ENCODE results near the gene PPP6R1. TPM values are rescaled to one million over a fixed set of nuclear protein-coding genes. Genes with fewer than 3 reads are reported as not detected.

PPP6R1 gene
- total and polyA plus RNA-seq, 2 of the 13 experiments (the other 11 are each of a cell fraction or from before 2014, with no cell fraction given) = 25.8 to 54.0 TPM

DNA sequence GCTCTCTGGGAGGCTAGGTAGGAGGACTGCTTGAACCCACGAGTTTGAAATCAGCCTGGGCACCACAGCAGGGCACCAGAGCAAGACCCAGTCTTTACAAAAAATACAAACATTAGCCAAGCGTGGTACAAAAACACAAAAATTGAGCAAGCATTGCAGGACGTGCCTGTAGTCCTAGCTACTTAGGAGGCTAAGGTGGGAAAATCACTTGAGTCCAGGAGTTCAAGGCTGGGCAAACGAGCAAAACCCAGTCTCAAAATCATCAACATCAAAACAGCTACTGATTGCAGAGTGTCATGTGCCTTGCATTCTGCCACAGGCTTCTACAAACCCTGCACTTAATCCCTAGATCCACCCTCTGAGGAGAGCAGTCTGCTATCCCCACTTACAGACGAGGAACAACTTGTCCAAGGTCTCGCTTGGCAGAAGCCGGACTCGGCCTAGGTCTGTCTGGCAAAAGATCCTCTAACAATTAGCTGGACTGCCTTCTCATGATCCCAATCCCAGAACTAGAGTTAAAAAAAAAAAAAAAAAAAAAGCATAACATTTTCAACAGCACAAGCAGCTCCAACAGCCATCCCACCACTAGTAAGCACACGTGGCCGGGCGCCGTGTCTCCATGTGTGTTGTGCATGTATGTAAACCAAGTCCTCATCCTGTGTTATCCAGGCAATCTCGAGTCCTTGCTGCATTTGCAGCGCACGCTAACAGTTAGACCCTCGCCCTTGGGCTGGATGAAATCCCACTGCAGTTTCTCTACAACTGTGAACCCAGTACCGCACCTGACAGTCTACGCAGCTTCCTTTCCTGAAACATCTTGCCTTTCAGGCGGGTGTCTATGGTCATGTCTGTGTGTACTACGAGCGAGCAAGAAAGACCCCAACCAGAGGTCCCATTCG lies 2.0 kb downstream of the PPP6R1 start (continued):
- TF ChIP-seq, protein P1, sequence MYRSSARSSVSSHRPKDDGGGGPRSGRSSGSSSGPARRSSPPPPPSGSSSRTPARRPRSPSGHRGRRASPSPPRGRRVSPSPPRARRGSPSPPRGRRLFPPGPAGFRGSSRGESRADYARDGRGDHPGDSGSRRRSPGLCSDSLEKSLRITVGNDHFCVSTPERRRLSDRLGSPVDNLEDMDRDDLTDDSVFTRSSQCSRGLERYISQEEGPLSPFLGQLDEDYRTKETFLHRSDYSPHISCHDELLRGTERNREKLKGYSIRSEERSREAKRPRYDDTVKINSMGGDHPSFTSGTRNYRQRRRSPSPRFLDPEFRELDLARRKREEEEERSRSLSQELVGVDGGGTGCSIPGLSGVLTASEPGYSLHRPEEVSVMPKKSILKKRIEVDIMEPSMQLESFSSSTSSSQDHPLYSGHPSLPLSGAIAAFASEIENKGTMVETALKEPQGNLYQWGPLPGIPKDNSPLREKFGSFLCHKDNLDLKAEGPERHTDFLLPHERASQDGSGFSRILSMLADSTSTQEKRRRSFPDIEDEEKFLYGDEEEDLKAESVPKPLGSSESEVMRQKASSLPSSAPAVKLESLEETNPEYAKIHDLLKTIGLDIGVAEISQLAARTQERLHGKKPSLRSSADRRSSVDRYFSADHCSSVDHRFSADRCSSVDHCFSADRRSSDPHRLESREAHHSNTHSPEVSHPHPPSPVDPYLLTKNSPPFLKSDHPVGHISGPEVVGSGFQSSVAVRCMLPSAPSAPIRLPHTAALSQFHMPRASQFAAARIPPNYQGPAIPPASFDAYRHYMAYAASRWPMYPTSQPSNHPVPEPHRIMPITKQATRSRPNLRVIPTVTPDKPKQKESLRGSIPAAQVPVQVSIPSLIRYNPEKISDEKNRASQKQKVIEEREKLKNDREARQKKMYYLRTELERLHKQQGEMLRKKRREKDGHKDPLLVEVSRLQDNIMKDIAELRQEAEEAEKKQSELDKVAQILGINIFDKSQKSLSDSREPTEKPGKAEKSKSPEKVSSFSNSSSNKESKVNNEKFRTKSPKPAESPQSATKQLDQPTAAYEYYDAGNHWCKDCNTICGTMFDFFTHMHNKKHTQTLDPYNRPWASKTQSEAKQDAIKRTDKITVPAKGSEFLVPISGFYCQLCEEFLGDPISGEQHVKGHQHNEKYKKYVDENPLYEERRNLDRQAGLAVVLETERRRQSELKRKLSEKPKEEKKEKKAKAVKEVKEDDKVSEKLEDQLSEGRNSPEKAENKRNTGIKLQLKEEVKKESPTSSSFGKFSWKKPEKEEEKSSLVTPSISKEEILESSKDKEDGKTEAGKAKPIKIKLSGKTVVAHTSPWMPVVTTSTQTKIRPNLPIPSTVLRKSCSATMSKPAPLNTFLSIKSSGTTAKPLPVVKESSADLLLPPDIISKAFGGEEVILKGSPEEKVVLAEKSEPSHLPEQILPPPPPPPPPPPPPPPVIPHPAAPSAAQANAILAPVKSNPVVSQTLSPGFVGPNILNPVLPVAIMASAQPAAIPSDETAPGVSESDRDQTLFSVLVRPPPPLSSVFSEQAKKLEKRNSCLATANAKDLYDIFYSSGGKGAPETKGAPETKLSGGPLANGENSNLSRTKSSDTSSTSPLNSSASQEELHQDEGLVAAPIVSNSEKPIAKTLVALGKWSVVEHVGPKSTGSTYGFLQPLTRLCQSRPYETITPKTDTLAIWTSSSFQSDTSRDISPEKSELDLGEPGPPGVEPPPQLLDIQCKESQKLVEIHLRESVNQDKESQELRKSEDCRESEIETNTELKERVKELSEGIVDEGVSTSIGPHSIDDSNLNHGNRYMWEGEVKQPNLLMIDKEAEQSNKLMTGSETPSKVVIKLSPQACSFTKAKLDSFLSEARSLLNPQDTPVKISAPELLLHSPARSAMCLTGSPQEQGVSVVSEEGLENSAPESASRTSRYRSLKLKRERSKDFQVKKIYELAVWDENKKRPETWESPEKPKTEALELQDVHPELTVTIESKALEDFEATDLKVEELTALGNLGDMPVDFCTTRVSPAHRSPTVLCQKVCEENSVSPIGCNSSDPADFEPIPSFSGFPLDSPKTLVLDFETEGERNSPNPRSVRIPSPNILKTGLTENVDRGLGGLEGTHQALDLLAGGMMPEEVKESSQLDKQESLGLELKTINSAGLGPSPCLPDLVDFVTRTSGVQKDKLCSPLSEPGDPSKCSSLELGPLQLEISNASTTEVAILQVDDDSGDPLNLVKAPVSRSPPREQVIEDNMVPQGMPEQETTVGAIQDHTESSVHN (CRISPR knock-in tag; IDR thresholded peaks at IDR 0.05) = no peak
- TF ChIP-seq SYNCRIP (IDR thresholded peaks at IDR 0.05; ENCODE audit: insufficient read depth, low read depth, low read length) = no peak
- no peak for TF ChIP-seq DNMT3B (CRISPR knock-in tag; conservative IDR thresholded peaks at IDR 0.05)
- TF ChIP-seq SOX13 (IDR thresholded peaks at IDR 0.05) = no peak
- peak in 1 of 2 experiments; percentile 58; a peak in 1 of 4 replicates for TF ChIP-seq SOX13 (CRISPR knock-in tag; conservative IDR thresholded peaks at IDR 0.05 in 1 of 2, IDR thresholded peaks at IDR 0.05 in 1 of 2)
- TF ChIP-seq SAFB2 (CRISPR knock-in tag; IDR thresholded peaks at IDR 0.05; ENCODE audit: borderline replicate concordance, low read depth) = no peak
- TF ChIP-seq TEAD3 (CRISPR knock-in tag; optimal IDR thresholded peaks at IDR 0.05; ENCODE audit: borderline replicate concordance) = no peak
- TF ChIP-seq, protein P2, sequence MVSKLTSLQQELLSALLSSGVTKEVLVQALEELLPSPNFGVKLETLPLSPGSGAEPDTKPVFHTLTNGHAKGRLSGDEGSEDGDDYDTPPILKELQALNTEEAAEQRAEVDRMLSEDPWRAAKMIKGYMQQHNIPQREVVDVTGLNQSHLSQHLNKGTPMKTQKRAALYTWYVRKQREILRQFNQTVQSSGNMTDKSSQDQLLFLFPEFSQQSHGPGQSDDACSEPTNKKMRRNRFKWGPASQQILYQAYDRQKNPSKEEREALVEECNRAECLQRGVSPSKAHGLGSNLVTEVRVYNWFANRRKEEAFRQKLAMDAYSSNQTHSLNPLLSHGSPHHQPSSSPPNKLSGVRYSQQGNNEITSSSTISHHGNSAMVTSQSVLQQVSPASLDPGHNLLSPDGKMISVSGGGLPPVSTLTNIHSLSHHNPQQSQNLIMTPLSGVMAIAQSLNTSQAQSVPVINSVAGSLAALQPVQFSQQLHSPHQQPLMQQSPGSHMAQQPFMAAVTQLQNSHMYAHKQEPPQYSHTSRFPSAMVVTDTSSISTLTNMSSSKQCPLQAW (CRISPR knock-in tag; IDR thresholded peaks at IDR 0.05) = no peak
- TF ChIP-seq, protein P3, sequence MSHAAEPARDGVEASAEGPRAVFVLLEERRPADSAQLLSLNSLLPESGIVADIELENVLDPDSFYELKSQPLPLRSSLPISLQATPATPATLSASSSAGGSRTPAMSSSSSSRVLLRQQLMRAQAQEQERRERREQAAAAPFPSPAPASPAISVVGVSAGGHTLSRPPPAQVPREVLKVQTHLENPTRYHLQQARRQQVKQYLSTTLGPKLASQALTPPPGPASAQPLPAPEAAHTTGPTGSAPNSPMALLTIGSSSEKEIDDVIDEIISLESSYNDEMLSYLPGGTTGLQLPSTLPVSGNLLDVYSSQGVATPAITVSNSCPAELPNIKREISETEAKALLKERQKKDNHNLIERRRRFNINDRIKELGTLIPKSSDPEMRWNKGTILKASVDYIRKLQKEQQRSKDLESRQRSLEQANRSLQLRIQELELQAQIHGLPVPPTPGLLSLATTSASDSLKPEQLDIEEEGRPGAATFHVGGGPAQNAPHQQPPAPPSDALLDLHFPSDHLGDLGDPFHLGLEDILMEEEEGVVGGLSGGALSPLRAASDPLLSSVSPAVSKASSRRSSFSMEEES (CRISPR knock-in tag; IDR thresholded peaks at IDR 0.05) = peak; percentile 93
- TF ChIP-seq POLR2AphosphoS5 (IDR thresholded peaks at IDR 0.05; ENCODE audit: low read depth, low read length) = peak; percentile 63
- TF ChIP-seq, protein P4, sequence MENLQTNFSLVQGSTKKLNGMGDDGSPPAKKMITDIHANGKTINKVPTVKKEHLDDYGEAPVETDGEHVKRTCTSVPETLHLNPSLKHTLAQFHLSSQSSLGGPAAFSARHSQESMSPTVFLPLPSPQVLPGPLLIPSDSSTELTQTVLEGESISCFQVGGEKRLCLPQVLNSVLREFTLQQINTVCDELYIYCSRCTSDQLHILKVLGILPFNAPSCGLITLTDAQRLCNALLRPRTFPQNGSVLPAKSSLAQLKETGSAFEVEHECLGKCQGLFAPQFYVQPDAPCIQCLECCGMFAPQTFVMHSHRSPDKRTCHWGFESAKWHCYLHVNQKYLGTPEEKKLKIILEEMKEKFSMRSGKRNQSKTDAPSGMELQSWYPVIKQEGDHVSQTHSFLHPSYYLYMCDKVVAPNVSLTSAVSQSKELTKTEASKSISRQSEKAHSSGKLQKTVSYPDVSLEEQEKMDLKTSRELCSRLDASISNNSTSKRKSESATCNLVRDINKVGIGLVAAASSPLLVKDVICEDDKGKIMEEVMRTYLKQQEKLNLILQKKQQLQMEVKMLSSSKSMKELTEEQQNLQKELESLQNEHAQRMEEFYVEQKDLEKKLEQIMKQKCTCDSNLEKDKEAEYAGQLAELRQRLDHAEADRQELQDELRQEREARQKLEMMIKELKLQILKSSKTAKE (CRISPR knock-in tag; IDR thresholded peaks at IDR 0.05; ENCODE audit: borderline replicate concordance) = no peak
- TF ChIP-seq ZNF547 (CRISPR knock-in tag; IDR thresholded peaks at IDR 0.05) = no peak
- no peak for TF ChIP-seq BRCA1 (CRISPR knock-in tag; IDR thresholded peaks at IDR 0.05)
- peak; percentile 41; the same call in 1 of the 2 replicates for TF ChIP-seq ZNF264 (CRISPR knock-in tag; IDR thresholded peaks at IDR 0.05)
- TF ChIP-seq TEAD2 (CRISPR knock-in tag; IDR thresholded peaks at IDR 0.05) = no peak
